NCI-H748 (cell line): ENCODE results near the gene VAMP5.
"Not testable (repeated sequence)": the region's sequence is repeated elsewhere in the genome, so short reads cannot be mapped to it uniquely, and the experiment has no call there.

Experiments
- DNase-seq: peaks from one replicate; lab custom pipeline; 2025; ENCODE audit not compliant: unreplicated experiment; lab: John Stamatoyannopoulos, UW

The VAMP5 gene, protein sequence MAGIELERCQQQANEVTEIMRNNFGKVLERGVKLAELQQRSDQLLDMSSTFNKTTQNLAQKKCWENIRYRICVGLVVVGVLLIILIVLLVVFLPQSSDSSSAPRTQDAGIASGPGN

DNA sequence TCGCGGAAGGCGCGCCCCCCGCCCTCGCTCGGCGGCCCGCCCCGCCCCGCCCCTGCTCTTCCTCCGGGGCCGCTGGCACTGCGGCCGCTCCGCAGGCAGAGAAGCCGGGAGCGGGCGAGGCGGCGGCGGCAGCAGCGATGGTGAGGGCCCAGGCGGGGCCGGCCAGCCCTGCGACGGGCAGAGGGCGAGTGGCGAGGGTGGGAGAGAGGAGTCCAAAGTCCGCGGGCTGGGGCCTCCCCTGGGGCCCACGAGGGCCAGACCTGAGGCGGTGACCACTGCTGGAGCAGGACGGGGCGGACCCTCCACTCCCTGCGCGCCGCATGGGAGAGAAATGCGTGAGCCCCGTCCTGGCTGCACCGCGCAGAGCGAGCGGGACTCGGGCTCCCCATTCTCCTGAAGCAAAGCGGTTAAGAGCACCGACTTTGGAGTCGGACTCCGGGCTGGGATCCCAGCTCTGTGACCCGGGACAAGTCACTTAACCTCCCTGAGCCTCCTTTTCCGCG lies at the start of gene VAMP5:
VAMP5 (plus strand) TSS at position 78 of the 503 bp plus-strand sequence; CDS start at position 138, 60 bp downstream.
- no peak for DNase-seq

DNA sequence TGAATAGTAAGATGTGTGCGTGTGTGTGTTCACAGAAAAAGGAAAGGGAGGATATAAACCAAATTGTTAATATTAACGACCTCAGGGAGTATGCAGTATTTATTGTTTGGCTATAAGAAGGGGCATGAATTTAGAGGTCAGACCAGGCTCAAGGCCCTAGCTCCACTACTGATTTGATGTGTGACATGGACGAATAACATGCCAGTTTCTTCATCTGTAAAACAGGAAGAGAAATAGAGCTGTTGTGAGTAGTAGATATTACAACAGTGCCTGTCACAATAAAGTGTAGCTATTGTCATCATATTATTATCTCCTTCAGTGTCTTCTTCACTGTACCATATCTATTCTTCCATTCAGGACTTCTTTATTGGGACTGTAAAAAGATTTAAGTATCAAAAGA lies 49.4 kb upstream of the VAMP5 start:
- no peak for DNase-seq

DNA sequence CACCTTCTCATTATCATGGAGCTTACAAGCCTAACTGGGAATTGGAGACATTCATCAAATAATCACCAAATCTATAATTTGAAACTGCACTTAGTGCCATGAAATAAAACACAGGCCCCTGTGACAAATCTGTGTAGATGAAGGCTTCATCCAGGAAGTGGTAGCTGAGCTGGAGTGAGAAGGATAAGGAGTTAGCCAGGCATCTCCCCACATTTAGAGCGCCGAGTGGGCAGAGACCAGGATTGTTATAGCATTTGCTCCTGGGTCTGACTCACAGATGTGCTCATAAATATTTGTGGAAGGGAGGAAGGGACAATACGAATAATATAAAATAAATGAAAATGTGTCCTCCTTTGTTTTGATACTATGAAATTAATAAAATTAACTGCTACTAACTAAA lies 47.8 kb upstream of the VAMP5 start:
- DNase-seq = no peak

DNA sequence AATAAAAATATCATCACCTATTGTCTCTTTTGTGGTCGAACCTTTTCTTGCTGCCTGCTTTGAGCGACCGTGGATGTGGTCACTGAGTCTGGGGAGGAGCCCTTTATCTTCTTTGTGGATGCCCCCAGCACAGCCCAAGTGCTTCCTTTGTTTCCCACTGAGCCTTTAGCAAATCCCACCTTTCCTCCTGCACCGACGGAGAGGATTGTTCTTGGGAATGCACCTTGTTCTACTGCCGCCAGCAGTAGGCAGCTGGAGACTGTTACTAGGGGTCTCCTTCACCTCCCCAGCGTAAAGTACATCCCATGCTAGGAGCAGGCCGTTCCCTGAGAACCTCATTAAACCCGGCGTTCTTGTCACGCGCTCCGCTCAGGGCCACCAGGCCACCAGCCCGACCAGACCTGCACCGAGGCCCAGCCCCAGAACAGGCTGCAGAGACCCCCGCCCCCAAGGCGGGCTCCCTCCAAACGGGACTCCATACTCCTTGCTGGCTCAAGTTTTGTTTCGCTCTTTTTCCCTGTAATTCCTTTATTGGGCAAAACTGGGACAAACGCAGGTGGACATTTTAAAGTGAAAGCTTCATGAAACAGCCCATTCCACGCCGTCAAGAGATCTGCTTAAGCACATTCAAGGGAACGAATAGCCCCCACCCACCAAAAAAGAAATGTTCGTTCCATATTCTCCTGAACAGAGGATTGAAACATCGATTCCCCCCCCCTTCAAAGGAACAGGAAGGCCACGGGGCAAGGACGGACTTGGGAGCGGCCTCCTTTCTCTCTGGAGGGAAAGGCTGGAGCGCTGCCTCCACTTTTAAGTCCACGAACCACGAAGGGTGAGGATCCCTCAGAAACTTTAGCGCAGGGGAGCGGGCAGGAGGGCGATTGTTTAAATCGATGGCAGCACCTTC lies 46.4 kb upstream of the VAMP5 start:
- DNase-seq = peak; percentile 67

DNA sequence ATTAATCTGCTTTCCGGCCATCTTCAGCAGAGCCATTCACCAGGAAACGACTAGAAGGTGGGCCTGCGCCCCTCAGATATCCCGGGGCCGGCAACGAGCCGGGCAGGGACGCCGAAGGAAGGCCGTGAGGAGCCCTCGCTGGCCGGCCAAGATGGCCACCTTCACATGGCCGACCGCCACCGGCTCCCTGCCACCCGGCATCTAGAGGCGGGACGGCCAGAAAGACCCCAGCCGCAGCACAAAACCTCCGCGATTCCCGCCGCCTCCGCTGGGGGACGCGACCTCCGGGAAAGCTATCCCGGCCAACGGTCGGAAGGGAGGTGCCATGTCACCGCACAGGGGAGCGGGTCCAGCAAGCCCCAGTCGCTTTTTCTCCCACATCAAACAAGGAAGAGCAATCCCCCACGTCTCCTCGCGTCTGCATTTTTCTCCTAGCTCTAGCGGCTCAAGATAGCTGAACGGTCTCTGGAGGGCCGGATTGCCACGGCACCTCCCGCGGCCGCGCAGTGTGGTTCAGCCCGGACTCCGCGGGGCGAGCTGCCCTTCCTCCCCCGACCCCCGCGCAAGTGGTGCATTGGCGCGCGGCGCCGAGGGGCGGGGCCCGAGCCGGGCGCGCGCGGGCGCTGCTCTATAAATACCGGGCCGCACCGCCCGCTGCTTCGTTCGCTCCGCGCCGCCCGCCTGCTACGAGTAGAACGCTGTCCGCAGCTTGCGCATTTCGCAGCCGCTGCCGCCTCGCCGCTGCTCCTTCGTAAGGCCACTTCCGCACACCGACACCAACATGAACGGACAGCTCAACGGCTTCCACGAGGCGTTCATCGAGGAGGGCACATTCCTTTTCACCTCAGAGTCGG lies 45.5 kb upstream of the VAMP5 start, which contains the start of gene MAT2A:
MAT2A (plus strand) TSS at position 662 of the 854 bp plus-strand sequence; CDS start at position 782, 120 bp downstream.
- peak; percentile 91 for DNase-seq

DNA sequence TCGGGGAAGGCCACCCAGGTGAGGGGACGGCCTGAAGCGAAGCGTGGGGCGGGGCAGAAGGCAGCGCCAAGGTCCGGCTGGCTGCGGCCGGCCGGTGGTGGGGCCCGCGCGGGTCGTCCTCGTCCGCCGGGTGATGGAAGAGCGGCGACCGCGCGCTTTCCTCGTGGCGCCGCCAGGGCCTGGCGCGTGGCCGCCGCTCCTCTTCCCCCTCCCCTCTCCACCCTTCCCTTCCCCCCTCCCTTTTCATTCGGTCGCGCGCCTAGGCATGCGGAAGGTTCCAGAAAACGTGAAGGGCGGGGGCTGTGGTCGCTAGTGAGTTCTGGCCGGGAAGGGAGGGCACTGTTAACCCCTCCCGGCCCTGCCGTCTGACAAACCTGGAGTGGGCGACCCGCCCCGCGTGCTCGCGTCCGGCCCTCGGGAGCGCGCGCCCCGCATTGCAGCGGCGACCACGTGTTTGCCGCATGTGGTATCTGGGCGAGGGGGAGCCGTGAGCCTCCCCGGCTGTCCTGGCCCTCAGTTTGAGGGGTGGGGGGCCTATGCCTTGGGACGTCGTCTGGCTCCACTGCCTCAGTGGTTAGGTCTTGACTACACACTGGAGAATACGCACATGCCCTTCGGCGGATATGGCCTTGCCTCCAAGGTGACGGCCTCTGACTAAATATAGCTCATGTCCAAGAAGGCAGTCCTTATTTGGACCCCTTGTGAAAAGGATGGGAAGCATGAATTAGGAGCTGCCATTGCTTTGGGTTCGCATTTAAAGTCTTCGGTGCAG lies 44.7 kb upstream of the VAMP5 start:
- peak; percentile 52 for DNase-seq

DNA sequence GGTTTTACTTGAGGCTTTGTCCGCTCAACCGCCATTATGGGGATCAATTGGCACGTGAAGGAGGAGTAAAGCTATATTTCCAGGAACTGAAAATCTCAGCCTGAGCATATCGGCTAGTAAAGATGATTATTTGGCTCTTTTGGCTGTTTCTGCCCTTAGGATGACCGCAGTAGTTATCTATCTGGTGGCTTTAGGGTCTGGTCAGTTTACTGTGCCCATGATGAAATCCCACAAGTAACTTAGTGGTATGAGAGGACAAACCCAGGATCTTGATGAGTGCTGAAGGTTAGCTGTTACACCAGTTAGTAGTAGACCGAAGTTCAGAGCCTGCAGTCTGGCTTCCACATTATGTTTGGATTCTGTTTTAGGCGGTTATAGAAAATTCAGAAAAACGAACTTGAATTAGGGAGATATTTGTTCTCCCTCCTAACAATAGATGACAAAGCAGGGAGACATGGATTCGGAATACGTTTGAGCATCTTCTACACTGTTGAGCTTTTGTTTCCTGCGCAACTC lies 44.0 kb upstream of the VAMP5 start:
- DNase-seq = no peak

DNA sequence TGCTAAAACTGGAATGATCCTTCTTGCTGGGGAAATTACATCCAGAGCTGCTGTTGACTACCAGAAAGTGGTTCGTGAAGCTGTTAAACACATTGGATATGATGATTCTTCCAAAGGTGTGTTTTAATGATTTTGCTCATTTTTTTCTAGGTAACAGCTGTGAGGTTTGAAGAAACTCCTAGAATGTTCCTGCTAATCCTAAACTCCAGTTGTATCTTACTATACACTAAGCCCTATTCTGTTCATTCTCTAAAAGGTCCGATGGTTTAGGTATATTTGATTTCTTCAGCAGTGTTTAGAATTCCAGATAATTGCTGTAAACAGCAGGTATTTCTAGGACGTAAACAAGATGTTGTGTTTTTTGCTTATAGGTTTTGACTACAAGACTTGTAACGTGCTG lies 43.0 kb upstream of the VAMP5 start:
- no peak for DNase-seq

DNA sequence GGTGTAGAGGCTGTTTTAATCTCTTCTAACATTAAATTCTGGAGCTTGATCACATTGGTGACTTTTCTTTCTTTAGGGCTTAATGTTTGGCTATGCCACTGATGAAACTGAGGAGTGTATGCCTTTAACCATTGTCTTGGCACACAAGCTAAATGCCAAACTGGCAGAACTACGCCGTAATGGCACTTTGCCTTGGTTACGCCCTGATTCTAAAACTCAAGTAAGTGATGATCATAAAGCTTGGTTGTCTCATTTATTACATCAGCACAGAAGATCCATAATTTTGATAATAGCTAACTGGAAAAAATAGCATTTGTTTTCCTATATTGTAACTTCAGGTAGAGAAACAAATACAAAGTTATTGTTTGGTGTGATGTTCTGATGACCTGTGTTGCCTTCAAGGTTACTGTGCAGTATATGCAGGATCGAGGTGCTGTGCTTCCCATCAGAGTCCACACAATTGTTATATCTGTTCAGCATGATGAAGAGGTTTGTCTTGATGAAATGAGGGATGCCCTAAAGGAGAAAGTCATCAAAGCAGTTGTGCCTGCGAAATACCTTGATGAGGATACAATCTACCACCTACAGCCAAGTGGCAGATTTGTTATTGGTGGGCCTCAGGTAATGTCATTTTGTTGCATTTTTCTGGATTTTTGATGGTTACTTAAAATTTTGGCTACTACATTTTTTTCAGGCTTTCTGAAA lies 42.3 kb upstream of the VAMP5 start:
- DNase-seq = no peak

DNA sequence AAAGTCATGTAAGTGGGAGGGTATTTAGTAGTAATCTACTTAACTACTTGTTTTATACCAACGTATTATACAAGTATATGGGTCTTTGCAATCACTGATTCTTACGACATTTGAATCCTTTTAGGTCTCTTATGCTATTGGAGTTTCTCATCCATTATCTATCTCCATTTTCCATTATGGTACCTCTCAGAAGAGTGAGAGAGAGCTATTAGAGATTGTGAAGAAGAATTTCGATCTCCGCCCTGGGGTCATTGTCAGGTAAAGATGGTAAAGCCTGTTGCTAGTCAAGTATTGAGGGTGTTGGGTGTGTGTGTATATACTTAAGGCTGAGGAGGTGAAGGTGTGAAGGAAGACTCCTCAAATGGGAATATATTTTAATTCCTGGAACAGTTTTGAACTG lies 41.5 kb upstream of the VAMP5 start:
- DNase-seq = no peak

DNA sequence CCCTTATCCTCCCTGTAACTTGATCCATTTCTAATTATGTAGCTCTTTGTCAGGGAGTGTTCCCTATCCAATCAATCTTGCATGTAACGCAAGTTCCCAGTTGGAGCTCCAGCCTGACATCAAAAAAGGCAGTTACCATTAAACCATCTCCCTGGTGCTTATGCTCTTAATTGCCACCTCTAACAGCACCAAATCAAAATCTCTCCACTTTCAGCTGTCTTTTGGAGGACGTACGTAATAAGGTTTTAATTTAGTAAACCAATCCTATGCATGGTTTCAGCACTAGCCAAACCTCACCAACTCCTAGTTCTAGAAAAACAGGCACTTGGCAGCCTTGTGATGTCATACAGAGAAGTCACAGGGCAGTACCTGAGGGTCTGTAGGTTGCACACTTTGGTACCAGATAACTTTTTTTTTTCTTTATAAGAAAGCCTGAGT lies 40.0 kb upstream of the VAMP5 start:
- peak; percentile 30 for DNase-seq

DNA sequence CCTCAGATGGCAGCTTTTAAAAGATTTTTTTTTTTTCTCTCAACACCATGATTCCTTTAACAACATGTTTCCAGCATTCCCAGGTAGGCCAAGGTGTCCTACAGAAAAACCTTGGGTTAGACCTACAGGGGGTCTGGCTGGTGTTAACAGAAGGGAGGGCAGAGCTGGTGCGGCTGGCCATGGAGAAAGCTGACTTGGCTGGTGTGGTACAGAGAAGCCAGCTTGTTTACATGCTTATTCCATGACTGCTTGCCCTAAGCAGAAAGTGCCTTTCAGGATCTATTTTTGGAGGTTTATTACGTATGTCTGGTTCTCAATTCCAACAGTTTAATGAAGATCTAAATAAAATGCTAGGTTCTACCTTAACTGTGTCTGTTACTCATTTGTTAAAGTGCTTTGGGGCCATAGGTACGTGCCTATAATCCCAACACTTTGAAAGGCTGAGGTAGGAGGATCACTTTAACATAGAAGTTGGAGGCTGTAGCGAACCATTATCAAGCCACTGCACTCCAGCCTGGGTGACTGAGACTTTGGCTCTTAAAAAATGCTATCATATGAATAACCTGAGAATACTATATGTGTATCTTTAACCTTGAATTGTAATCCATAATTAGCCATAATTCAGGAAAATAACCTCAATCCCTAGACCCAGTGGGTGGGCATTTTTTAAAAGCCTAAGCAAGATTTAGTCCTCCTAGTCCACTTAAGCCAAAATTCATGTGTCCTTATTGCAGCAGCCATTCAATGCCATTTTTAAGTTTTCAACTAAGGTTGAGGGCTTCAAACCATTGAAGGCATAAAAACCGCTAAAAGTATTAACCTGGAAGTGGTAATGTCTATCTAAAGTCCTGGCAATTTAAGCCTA lies 39.1 kb upstream of the VAMP5 start:
- not testable (repeated sequence) for DNase-seq

DNA sequence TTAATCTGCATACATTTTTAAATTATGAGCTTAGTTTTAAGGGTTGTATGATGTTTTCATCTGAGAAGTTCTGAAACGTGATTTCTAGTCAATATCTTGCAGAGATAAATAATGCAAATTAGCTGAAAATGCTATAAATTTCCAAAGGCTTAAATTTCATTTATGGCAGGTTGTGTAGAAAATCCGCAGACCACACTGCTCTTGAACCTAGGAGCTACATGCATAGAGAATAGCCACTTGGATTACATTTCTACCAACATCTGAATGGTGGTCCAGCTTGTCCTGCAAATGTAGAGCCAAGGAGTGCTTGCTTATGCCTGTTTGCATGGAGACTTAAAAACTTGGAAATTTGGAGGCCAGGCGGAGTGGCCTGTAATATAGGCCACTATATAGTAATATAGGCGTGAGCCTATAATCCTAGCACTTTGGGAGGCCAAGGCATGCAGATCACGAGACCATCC lies 38.4 kb upstream of the VAMP5 start:
- DNase-seq = no peak

DNA sequence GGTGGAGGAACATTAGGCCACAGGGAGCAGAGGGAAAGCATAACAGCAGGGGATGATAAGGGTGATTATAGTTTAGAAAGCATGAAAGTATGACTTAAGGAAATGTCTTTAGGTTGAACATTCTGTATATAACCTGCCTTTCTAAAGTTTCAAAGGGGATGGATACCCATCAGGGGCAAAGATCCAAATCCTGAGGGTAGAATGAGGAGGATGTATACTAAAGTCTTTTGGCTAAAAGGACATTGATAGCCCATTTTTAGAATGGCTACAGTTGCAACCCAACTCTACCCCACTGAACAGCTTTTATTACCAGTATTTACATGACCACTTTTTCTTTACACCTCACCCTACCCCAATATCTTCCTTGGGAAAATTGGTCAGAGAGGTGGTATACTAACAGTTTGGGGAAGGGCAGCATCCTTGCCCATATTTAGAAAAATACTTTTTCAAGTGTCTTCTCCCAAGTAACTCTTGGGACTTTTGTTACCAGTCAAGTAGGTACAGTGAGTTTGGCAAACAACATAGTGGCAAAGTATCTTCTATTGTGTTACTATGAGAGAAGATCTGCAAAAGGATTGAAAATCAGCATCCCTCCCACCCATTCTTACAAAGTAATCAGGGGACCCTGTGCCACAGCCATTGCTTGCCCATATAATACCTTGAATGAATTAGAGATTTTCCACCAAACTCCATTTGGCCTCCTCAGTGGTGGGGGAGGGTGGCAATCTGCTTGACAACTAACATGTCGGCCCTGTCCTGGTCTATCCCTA lies 37.0 kb upstream of the VAMP5 start:
- DNase-seq = no peak

DNA sequence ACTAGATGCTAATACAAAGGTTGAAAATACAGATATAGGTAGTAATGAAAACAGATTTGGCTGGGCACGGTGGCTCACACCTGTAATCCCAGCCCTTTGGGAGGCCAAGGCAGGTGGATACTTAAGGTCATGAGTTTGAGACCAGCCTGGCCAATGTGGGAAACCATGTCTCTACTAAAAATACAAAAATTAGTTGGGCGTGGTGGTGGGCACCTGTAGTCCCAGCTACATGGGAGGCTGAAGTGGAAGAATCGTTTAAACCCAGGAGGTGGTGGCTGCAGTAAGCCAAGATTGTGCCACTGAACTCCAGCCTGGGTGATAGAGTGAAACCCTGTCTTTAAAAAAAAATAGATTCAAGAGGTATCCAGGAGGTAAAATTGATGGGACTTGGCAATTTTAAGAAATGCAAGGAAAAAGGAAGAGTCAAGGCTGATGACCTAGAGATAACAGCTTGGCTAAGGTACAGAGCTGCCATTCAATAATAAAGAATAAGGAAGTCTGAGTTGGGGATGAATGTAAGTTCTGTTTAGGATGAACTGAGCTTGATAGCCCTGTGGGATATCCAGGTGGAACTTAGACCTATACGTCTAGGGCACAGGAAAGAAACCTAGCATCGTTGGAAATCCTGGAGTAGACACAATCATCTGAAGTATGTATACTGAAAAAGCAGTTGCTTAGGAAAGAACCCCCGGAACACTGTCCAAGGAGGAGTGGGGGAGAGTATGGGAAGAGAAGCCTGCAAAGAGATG lies 36.2 kb upstream of the VAMP5 start:
- no peak for DNase-seq

DNA sequence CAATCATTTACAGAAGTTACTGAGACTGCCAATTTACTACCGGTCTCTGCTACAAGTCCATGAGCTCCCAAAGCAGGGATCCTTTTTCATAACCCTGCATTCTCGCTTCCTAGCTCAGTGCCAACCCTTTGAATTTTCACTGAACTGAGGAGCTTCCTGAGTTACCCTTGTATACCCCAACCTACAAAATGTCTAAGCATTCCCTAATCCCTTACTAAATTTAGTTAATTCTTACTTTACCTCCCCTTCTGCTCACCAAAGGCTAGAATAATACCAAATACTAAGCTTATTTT lies 35.7 kb upstream of the VAMP5 start:
- DNase-seq = no peak

DNA sequence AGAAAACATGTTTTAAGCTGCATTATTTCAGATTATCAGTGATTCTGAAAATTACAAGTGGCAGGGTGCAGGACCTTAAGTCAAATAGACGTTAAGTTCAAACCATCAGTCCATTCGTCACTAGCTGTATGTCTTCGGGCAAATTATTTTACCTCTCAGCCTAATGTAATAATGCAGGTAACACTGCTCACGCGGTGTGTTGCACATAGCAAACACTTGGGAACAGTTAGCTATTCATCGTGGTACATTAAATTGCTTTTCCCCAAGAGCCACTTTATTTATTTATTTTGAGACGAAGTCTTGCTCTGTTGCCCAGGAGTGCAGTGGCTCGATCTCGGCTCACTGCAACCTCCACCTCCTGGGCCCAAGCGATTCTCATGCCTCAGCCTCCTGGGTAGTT lies 35.1 kb upstream of the VAMP5 start:
- no peak for DNase-seq
